RPMI7951 (cell line): ENCODE measurements around the gene SLC39A5. TPM values are rescaled to one million over a fixed set of nuclear protein-coding genes. Genes with fewer than 3 reads are reported as not detected.

Source experiments
- DNase-seq: peaks from one replicate; pipeline ENCODE4 v3.0.0-alpha.2; 2012; ENCODE audit warnings: low read depth
- total RNA-seq: library from RNA; depleted of rRNA; stranded (reverse); fragments of >200 nt; shearing (Covaris generic); gene quantifications from 2 replicates; pipeline ENCODE4 v1.2.3, GENCODE V29; 2014; rRNA removed

The SLC39A5 gene
- total RNA-seq, result 0.36 TPM in 1 of 2 replicates, not detected in the other

- DNase-seq, result no peak
These were observed at the start of gene SLC39A5 for GRCh38 chr12:56229916-56230431. SLC39A5 (plus strand) TSS chr12:56230051; CDS start chr12:56231275, 1,224 bp downstream.

DNA sequence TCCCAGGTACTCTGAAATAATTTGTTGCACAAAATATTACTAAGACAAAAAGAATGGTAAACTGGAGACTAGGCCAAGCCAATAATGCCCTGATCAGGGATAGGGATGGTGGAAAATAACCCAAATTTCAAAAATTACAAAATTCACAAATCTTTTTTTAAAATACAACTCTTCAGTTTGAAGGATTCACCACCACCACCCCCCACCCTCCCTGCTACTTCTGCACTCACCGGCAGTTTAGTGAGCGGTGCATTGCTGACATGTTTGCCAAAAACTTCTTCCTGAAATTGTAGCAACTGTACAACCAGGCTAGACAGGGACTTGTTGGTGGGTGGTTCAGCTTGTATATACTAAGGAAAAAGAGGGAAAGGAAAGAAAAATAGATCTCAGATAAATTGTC is 42.9 kb upstream of the SLC39A5 start:
- DNase-seq, result no peak

DNA sequence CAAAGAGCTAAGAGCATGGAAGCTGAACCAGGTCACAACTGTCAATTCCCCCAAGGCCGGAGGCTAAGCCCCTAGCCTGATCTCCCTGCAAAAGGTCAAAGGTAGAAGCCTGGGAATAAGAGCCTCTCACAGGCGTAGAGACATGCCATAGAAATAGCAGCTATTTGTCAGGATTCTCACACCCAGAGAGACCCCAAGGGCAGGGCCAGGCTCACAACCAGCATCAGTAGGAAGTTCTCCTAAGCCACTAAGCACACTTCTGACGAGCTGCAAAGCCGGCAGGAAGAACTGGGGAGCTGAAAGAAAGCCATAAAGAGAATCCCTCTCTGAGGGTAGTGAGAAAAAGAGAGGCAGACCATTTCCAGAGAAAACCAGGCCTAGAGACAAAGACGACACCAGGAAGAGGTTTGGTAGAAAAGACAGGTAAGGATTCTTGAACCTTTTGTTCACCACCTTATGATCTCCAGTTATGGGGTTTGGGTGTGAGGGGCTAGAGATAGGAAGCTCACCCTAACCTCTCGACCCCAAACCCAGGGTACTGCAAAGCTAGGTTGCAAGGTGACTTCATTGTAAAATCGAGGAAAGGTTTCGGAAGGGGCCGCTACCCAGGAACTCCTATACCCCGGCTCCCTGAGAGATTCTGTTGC is 41.6 kb upstream of the SLC39A5 start:
- DNase-seq, result no peak

- no peak for DNase-seq
These were observed 41.1 kb upstream of the SLC39A5 start for GRCh38 chr12:56188778-56189098.

DNA sequence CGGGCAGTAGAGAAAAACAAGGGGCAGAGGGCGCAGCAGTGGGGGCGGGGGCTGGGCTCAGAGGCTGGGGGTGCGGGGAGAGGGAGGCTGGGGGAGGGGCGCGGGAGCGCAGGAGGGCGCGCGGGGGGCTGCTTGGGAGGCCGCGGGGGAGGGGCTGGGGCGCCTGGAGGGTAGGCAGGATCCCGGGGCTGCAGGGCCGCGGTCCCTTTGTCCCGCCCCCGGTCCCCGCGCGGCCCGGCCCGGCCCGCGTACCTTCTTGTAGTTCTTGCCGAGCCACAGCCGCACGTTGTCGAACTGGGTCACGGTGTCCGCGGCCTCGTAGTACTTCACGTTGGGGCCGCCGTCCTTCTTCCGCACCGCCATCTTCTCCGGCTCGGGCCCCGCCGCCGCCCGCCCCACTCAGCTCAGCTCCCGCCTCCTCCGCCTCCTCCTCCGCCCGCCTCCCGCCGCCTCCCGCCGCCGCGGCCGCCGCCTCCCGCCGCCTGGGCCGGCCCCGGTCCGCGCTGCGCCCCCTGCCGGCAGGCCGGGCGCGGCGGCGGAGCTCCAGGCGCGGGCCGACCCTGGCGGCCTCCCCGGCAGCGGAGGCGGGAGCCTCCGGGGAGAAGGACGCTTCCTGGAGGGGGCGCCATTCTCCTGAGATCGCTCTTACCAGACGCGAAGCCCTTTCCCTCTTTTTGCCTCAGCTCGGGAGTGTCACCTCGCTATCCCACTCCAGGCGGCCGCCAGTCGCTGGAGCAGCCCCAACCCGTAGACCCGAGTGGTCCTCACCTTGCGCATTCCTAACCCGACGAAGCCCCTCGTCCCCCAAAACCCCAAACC is 40.5 kb upstream of the SLC39A5 start, which contains the start of gene SMARCC2:
TSS of gene SMARCC2 (minus strand) at position 385 of the 819 bp plus-strand sequence. CDS start at position 363, 22 bp downstream.
- peak; percentile 75 for DNase-seq

GRCh38 chr12:56189918-56190694 is 39.7 kb upstream of the SLC39A5 start:
- peak; percentile 70 for DNase-seq

- no peak for DNase-seq
These were observed 39.1 kb upstream of the SLC39A5 start for GRCh38 chr12:56190695-56191155.

DNA sequence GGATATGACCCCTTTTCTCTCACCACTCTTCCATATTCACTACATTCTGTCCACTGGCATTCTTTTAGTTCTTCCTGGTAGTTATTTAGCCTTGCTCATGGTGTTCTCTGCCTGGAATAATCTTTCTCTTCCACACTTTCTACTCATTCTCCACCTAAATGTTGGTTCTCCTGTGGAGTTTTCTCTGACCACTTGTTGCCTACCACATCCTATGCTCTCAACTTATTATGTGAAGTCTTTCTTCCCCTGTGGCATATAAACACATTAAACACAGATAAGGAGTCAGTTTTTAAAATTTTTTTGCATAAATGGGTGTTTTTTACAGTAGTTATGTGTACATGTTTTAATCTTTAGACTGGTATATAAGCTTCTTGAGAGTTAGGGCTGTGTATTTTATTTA is 37.3 kb upstream of the SLC39A5 start:
- no peak for DNase-seq

GRCh38 chr12:56193025-56193578 is 36.7 kb upstream of the SLC39A5 start:
- peak; percentile 76 for DNase-seq

DNA sequence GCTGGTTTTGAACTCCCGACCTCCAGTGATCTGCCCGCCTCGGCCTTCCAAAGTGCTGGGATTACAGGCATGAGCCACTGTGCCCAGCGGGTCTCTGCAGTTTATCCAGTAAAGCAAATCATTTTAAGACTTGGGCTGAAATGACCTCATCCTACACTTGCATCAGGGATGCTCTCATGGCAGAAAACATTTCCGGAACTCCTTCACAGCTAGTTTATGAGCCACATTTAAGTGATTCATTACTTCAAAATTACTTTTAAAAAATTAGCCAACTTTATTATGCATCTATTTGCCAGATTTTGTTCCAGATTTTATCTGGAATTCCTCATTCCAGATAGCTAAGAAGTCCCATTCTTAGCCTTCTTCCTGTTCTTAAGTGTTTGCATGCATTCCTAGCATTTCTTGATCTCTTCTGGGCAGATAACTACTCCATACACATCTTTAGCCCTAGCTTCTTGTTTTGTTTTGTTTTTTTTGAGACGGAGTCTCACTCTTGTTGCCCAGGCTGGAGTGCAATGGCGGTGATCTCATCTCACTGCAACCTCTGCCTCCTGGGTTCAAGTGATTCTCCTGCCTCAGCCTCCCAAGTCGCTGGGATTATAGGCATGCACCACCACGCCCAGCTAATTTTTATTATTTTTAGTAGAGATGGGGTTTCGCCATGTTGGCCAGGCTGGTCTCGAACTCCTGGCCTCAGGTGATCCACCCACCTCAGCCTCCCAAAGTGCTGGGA is 32.9 kb upstream of the SLC39A5 start:
- peak; percentile 74 for DNase-seq

- no peak for DNase-seq
These were observed 31.8 kb upstream of the SLC39A5 start for GRCh38 chr12:56197921-56198635.

GRCh38 chr12:56198836-56199235 is 31.0 kb upstream of the SLC39A5 start:
- no peak for DNase-seq

DNA sequence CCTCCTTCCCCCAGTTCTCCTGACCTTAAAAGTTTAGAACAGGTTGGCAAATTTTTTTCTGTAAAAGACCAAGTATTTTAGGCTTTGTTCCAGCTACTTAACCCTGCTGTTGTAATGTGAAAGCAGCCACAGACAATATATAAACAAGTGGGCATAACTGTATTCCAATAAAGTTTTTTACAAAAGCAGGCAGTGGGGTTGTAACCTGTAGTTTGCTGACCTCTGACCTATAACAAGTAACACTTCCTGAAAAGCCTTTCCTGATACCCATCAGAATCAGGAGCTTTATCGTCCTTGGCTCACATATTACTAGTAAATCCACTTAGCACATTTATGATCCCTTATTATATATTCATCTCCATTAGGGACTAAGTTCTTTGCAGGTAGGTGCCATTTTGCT is 27.5 kb upstream of the SLC39A5 start:
- DNase-seq, result no peak

DNA sequence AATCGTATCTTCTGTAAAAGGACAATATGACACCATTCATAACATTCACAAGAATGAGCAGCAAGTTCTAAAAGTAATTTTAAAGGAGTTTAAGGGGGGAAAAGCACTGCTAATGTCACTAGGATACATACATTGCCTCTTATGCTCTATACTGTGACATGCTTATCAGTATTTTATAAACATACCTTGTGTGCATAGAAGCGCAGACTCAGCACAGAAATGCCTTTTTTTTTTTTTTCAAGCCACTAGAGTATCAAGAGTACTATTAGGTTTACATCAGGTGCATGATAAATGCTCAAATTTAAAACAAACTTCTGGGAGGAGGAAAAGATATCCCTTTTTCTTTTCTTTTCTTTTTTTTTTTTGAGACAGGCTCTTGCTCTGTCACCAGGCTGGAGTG is 27.0 kb upstream of the SLC39A5 start:
- no peak for DNase-seq

GRCh38 chr12:56204275-56204674 is 25.6 kb upstream of the SLC39A5 start:
- no peak for DNase-seq

DNA sequence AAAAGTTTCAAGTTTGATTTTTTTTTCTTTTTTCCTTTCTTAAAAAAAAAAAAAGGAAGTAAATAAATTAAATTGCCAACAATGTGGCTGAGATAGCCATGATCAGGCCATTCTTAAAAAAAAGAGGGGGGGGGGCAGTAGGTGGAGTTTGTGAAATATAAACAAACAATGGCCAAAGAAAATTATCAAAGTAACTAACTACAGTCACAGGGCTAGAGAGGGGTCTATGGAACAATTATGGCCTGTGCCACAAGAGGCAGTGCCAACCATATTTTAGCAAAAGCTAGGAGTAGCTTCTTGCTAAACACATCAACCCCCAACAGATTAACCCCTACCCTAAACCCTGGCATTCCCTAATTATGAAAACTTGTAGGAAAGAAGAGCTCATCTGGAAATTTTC is 24.4 kb upstream of the SLC39A5 start:
- no peak for DNase-seq

DNA sequence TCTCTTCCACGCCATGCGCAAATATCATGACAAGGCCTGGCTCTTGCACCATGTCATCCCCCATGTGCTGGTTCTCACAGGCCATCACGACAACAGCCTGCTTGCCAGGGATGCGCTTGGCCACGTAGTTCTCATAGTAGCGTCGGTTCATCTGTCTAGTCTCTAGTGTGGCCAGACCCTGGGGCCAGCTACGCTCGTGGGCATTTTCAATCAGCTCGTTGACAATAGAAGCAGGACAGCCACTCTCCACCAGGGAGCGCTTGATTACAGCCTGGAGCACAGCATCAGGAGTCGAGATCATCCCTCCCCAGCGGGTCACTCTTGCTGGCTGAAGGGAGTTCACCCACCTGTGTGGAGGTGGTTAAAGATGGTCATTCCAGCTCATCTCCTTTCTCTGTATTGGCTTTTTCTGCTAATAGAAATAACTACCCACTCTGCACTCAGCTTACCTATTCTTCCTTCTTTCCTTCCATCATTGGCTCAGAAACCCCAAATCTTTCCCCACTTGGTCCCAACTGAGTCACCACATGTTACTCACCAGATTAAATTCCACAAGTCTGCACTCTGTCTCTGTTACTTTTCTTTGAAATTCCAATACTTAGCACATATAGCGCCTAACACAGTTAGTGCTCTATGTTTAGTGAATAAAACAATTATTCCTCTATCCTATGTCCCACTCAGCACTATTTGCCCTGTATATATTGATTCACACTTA is 23.2 kb upstream of the SLC39A5 start:
- peak; percentile 41 for DNase-seq

DNA sequence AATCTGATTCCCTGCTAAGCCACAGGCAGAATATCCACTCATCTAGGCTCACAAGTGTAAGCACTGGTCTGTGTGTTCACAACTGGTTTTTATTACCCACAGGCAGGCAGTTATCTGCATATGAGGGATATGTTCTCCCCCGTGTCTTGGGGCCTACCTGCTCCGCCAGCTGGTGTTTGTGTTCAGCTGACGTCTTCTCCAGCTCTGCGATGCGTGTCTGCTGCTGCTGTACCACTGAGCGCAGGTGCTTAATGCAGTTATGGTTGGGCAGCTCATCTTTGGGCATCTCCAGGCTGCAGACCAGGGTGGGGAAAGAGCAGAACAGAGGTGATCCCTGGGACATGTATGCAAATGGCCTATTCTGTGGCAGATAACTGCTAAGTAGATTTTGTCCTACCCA is 21.8 kb upstream of the SLC39A5 start:
- DNase-seq, result no peak

DNA sequence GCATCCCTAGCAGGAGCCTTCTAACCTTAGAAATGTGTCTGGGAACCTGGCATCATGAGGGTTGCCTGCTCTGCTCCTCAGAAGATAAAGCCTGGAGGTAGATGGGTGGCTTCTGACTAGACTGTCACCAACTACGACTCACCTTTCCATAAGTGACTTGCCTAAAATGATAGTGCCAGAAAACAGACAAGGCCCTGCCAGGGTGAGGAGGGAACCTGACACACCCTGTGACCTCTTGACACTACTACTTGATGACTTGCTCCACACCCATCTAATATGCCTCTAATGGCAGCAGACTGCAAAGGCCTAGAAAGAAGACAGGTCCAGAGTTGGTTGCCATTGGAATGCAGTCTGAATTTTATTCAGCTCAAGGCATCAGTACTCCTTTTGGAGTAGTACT is 17.5 kb upstream of the SLC39A5 start:
- DNase-seq, result no peak

GRCh38 chr12:56213878-56214277 is 16.0 kb upstream of the SLC39A5 start:
- DNase-seq, result no peak
